COLO668 (cell line): ENCODE measurements around the gene PRKCZ.
A peak's percentile ranks its signal among the peaks of the same experiment; 100 is the strongest.

Experiments used
- DNase-seq: peaks from one replicate; lab custom pipeline; 2025; ENCODE audit not compliant: unreplicated experiment; lab: John Stamatoyannopoulos, UW

PRKCZ gene

DNA sequence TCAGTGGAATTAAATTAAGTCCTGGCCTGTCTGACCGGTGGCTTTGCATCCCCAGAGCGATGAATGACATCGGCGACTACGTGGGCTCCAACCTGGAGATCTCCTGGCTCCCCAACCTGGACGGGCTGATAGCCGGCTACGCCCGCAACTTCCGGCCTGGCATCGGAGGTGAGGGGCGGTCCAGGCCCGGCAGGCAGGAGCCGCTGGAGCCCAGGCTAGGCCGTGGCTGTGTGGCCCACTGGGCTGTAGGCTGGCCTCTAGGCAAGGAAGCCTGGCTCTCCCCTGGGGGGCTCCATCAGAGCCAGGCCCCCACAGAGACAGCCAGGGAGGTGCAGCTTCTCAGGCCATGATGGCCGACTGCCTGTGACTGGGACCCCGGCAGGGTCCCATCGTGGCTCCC, 25.3 kb upstream of the PRKCZ start:
- DNase-seq = no peak

DNA sequence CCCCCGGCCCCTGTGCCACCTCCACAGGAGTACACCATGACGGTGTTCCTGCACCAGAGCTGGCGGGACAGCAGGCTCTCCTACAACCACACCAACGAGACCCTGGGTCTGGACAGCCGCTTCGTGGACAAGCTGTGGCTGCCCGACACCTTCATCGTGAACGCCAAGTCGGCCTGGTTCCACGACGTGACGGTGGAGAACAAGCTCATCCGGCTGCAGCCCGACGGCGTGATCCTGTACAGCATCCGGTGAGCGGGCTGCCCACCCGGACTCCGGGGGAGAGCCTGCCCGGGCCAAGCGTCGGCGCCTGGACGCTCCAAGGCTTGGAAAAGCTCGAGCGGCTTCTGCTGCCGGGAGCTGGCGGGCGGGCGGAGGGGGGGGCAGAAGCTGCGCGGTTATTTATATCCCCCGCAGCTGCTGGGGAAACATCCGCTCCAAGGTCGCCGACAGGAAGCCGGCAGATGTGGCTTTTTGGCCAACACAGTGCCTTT, 24.7 kb upstream of the PRKCZ start:
- no peak for DNase-seq

DNA sequence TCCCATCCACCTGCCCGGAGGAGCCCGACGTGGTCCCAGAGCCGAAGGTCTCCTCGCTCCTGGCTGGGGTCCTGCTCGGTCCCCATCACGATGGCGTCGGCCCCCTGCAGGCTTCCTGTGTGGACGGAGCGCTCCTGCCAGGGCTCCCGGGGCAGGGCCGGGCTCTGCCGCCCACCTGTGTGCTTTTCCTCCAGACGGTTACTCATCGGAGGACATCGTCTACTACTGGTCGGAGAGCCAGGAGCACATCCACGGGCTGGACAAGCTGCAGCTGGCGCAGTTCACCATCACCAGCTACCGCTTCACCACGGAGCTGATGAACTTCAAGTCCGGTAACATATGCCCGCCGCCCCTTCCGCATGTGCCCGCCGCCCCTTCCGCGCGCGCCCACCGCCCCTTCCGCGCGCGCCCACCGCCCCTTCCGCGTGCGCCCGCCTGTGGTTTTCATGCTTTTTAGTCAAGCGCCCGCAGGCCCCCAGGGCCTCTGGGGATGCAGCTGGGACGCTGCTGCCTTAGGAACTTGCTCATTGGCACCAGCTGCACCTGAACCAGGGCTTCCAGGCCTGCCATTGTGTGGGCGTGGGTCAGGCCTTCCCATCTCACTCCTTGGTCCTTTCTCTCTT, 22.1 kb upstream of the PRKCZ start:
- no peak for DNase-seq

DNA sequence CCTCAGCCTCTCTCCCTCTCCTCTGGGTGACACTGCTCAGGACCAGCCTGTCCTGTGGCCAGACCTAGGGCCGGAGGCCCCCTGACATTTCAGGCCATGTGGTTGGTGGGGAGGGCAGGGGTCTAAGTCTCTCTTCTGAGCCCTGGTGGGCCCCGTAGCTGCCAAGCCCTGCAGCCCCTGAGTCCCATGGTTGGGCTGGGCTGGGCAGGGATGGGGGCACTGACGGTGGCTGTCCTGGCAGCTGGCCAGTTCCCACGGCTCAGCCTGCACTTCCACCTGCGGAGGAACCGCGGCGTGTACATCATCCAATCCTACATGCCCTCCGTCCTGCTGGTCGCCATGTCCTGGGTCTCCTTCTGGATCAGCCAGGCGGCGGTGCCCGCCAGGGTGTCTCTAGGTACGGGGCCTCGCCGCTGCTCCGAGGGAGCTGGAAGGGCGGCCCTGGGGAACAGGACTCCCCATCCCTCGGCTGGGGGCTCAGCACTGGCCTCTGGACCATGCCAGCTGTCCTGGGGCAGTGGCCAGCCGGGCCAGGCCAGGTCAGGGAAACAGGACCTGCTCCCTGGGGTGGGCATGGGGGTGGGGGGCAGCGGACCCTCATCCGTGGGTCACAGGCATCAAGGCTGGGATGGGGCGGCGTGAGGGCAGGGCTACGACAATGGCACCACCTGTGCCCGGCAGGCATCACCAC, 21.2 kb upstream of the PRKCZ start:
- DNase-seq = no peak

DNA sequence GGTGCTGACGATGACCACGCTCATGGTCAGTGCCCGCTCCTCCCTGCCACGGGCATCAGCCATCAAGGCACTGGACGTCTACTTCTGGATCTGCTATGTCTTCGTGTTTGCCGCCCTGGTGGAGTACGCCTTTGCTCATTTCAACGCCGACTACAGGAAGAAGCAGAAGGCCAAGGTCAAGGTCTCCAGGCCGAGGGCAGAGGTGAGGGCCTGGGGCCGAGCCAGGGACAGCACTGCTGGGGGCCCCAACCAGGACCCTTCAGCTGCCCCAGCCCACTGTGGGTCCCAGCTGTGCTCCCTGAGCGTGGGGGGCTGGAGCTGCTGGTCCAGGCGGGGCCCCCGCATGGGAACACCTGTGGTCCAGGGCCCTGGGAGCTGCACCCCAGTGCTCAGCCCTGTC, 20.6 kb upstream of the PRKCZ start:
- no peak for DNase-seq

DNA sequence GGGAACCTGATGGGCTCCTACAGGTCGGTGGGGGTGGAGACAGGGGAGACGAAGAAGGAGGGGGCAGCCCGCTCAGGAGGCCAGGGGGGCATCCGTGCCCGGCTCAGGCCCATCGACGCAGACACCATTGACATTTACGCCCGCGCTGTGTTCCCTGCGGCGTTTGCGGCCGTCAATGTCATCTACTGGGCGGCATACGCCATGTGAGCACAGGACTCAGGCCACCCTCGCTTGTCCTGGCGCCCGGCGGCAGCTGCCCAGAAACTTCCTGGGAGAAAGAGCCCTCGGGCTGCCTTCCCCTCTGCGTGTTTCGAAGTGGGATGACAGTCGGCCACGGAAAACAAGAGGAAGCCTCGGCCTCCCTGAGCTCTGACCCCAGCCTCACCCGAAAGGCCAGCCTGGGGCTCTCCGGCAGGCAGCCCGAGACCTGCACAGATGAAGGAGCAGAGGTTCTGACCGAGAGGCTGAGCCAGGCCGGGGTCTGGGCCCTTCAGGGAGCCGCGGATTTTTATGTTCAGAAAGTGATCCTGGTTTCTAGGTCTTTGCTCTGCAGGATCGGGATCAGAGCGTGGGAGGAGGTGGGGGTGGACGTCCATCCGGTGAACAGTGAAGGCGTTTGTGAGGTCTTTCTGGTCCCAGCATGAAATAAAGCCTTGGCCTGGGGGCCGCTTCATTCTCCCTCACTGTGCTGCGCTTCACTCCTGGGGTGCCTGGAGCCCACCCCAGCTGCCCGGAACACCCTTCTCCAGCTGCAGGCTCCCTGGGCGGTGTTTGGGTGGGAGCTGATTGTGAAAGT, 19.9 kb upstream of the PRKCZ start:
- no peak for DNase-seq

DNA sequence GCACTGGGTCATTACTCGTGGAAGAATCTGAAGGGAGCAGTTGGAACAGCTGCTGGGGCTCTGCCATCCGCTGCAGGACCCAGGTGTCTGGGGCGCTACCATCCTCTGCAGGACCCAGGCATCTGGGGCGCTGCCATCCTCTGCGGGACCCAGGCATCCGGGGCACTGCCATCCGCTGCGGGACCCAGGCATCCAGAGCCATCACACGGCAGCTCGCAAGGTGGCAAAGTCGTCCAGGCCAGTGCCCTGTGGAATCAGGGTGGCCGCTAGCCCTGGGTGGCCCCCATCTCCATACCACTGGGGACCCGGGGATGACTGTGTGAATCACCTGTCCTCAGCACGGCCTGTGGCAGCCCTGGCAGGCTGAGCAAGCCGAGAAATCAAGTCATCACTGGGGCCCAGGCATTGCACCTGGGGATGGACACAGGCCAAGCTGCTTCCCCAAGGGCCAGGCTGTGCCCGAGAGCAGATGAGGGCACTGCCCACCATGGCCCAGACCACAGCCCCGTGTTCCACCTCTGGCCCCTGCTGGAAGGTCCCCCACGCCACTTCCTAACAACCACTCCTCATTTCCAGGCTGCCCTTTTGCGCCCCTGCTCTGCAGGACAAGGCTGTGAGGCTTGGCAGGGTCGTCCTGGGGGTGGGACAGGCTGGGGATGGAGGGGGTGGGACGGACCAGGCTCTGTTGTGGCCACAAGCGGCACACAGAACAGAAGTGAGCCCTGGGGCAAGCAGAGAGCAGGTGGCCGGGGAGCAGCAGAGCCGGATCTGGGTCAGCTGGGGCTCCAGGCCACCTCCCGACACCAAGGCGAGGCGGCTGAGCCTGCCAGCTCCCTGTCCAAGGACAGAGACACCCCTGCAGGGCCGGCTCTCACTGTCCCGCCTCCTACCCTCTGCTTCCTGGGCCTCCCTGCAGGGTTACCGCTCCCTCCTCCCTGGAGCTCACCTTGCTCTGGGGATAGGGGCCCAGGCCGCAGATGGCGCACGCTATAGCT, 18.4 kb upstream of the PRKCZ start:
- no peak for DNase-seq

DNA sequence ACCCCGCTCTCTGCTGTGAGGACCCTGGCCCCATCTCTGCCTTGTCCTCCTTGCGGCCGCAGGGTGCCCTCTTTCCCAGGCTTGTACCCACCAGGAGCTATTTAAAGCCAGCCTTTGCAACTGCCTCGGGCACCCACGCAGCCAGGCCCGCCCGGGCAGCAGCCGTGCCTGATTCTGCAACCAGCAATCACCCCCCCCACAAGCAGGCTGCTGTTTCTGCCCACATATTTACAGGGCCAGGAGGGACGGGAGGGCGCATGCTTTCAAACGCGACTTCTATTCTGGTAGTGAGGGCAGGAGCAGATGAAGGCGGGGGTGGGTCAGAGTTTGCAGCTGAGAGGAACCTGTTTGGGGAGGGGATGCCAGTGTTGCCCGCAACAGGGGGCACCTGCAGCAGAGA, 17.5 kb upstream of the PRKCZ start:
- DNase-seq = no peak

DNA sequence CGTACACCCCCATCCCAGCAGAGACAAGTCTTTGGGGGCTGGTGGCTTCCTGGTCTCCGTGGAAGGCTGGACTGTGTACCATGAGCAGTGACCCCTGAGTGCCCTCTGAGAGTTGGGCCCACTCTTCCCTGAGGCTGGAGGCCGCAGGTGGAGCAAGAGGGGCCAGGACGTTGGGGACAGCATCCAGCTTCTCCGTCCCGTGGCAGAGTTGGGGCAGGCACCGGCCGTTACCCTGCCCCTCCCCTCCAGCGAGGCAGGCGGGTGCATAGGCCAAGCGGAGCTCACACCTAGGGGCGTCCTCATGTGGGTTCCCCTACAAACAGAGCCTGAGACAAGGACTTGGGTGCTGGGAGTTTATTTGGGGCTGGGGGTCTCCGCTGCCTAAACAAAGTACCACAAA, 17.0 kb upstream of the PRKCZ start:
- no peak for DNase-seq

DNA sequence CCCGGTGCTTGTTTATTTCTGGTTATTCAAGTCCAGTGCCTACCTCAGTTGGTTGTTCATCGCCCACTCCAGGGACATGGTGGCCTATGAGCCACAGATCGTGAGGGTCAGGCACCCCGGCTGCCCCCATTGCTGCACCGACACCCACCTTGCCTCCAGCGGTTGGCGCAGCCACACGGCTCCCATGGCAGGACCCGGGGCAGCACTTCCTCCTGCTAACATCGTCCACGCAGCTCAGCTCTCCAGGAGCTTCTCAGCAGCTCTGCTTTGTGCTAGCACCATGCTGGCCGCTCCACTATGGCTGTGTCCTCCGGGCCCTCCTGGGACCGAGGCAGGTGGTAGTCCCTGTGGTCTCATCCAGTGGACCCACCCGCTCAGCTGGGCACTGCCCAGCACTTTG, 13.9 kb upstream of the PRKCZ start:
- no peak for DNase-seq

DNA sequence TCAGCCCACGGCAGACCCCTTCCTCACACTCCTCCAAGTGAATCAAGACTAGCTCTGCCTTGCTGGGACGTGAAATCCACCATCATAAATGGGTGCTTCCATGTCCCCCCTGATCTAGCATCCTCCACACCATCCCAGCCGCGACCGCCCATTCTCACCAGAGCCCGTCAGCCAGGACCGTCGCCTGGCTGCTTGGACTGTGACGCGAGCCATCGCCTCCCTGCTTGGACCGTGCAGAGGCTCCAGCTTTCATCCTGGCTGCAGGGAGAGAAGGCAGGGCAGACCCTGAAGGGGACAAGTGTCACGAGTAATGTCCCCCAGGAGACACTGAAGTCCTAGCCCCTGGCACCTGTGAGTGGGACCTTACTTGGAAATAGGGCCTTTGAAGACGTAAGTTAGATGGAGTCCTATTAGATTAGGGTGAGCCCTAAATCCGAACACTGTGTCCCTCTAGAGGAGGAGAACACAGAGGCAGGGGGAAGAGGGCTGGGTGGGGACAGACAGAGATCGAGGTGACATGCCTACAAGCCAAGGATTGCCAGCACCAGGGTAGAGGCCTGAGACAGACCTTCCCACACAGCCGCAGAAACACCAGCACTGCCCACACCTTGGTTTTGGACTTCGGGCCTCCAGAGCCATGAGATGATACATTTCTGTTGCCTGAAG, 12.8 kb upstream of the PRKCZ start:
- DNase-seq = no peak

DNA sequence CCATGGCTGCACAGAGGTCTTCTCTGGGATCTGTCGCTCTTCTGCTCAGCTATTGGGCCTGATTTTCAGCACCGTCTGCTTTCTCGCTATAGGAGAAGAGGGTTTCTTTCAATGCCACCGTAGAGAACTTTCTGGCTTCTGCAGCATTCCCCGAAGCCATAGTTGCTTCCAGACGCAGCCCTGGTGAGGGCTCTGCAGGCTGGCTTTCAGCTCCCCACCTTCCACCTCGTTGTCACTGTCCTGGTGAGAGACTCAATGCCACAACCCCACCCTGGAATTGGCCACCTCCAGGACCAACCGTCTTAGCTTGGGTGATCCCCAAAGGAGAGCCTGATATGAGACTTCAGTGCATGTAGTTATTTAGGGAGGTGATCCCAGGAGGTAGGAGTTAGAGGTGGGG, 12.0 kb upstream of the PRKCZ start:
- DNase-seq = no peak

DNA sequence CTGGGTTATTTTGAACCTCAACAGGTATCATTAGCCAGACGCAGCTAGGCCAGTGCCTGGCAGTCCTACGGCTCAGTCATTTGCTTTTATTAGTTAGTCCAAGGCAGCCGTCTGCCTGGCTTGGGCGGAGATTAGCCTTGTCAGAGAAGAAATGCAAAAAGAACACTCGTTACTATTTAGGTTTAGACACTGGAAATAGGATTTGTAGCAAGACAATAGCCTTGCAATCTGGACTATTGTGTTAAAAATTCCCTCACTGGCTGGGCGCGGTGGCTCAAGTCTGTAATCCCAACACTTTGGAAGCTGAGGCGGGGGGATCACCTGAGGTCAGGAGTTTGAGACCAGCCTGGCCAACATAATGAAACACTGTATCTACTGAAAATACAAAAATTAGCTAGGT, 11.0 kb upstream of the PRKCZ start:
- no peak for DNase-seq

DNA sequence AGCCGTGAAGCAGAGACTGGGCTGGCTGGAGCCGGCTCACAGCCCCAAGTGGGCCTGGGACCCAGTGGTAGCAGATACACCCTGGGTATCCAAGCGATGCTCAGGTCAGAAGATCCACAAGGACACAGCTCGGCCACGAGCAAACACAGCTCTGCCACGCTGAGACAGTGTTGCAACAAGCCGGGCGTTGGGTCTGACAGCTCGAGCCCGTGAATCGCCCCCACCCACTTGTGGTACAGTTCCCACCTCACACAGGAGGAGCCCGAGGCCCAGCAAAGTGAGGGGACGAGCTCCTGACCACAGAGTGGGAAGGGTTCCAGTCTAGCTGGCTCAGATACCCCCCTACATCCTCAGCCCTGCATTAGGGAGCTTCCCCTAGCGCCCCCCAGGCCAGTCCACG, 8.9 kb upstream of the PRKCZ start:
- DNase-seq = no peak

DNA sequence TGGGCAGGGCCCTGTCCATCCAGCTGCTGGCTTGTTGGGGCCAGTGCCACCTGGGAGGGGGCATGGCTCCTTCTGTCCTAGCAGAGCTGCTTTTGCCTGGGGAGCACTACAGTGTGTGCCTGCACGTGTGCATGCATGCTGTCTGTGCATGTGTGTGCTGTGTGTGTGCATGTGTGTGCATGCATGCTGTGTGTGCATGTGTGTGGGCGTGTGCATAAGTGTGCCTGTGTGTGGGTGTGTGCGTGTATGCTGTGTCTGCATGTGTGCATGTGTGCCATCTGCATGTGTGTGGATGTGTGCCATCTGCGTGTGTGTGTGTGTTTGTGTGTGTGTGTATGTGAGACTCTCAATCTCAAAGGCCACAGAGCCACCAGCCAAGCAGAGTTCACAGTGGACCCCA, 8.3 kb upstream of the PRKCZ start:
- DNase-seq = no peak

DNA sequence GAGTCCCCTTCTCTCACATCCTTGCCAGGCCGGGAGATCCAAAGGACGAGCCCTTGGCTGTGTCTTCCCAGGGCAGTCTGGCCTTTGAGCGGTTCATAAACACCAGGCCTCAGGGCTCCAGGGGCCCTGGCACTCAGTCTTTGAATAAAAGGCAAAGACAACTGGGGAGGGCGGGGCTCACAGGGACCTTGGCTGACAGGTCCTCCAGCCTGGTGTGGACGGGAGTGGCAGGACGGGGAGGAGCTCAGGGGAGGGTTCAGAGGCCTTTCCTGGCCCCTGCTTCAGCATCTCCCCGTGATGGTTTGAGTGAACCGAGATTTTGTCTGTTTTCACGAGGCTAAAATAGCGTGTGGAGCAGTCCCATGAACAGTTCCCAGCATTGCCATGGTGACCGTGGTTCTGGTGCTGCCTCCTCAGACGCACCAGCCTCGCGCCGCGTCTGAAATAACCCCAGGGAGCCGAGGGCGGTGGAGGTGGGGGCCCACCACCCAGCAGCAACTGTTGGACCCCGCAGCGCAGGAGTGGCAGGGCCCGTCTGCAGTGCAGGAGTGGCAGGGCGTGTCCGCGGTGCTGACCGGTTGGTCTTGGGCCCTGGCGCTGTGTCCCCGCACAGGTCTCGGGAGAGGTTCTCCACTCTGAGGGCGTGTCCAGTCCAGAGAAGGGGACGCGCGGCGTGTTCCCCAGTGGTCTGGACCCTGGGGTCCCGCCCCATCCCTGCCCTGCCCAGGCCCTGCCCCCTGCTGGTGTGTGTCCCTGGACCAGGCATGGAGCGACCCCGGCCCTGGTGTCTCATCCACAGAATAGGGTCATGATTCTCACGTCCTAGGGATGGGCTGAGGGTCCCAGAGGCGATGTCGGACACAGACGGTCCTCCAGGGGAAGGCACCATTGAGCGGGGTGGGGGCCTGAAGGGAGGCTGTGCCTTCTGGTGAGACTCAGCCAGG, 7.1 kb upstream of the PRKCZ start:
- DNase-seq = peak; percentile 43

DNA sequence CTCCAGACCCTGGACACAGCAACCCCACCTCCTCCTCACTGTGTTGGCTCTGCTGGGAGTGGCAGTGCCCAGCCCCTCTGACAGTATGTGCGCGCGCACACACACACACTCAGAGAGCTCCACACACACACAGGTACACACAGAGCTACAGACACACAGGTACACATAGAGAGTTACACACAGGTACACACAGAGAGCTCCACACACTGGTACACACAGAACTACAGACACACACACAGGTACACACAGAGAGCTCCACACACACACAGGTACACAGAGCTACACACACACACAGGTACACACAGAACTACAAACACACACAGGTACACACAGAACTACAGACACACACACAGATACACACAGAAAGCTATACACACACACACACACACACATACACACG, 6.3 kb upstream of the PRKCZ start:
- DNase-seq = no peak

DNA sequence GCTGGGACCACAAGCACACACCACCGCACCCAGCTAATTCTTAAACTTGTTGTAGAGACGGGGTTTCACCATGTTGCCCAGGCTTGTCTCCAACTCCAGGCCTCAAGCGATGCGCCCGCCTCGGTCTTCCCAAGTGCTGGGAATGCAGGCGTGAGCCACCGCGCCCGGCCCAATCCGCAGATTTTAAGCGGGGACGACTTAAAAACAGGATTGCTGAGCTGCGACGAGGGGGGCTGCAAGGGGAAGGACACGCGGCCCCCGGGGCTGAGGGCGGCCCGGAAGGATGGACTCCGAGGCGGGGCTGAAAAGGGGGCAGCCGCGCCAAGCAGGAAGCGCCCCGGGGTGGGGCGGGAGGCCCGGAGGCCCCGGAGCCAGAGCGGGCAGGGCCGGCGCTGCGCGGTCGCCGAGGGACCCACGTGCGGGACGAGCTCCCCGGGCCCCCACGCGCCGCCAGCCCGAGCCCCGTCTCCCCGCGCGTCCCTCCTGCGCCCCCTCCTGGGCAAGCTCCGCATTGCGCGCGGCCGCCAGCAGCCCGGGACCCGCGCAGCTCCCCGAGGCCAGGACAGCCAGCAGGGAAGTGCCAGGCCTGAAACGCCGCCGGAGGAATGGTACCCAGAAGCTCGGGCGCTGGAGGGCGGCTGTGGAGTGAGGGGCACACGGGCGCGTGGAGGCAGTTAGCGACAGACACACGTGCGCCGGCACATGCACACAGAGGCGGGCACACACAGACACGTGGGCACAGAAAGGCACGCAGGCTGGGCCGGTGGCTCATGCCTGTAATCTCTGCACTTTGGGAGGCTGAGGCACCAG, 5.5 kb upstream of the PRKCZ start:
- DNase-seq = peak; percentile 76
